ENCODE results near the gene HIVEP2.

HIVEP2 gene

DNA sequence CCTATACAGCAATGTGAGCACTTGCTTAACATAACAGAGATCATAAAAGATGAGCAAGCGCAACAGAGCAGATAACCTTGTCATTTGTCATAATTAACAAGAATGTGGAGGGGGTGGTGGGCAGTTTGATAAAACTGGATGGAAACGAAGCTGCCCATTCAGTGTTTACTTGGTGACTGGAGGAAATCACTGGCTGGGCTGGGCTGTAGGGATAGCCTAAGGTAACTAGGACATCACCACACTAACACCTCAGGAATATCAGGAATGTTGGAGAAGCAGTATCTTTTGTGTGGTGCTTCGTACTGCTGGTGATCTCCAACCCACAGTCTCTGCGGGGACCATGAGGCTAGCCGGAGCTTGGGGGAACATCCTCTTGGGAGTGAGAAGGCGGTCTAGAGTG is 218.4 kb downstream of the HIVEP2 start:
- no peak for DNase-seq

DNA sequence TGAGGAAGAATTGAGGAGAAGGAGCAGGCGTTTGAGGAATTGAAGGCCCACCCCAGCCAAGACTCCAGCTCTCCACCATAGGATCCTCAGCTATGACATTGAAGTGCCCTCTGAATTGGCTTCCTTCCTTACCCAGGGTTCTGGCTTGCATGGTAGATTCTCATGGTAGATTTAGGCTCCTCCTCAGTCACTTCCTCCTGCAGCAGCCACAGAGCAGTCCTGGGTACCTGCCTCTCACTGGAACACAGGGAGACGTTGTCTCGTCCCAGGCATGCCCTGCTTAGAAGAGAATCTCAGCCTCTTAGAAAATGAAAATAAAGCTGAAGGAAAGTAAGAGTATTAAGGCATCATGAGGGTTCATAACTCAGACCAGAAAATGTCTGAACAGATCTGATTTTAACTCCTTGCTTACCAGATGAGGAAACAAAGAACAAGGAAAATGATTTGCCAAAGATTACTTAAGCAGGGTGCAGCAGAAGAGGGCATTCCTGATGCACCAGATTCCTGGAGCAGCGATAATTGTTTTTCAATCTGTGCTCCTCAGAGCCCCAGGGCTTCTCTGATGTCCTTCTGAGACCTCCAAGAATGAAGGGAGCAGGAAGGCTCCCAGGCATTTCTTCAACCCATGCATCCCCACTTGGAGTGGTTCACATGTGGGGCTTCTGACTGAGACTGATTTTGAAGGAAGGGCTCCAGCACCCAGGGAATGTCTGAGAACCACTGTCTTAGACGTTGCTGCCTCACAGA is 219.8 kb downstream of the HIVEP2 start:
- no peak for DNase-seq

DNA sequence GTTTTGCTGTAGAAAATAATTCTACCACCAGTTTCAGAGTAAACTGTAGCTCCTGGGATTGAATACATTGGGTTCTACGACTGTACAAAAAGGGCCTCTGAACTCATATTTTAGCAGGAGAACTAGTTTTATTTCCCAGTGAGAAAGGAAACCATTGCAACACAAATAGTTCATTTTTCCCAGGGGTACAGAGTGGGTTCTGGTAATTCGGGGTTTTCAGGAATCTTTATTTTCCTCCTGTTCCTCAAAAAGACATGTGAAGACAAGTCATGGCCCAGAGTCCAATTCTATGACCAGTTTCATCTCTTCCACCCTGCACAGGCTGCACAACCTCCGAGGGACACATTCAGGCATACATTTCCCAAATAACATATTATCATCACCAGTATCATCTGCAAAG is 222.1 kb downstream of the HIVEP2 start:
- DNase-seq: no peak

DNA sequence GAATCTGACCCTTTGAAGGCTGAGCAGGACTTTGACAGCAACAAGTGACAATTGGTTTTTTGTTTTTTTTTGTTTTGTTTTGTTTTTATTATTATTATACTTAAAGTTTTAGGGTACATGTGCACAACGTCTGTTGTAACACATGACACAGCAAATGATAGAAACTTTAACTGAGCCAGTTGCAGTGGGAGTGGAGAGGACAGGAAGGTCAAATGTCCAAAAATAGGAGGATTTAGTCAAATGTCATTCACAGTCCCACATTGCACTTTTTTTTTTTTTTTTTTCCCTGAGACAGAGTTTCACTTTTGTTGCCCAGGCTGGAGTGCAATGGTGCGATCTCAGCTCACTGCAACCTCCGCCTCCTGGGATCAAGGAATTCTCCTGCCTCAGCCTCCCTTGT is 223.0 kb downstream of the HIVEP2 start:
- no peak for DNase-seq

DNA sequence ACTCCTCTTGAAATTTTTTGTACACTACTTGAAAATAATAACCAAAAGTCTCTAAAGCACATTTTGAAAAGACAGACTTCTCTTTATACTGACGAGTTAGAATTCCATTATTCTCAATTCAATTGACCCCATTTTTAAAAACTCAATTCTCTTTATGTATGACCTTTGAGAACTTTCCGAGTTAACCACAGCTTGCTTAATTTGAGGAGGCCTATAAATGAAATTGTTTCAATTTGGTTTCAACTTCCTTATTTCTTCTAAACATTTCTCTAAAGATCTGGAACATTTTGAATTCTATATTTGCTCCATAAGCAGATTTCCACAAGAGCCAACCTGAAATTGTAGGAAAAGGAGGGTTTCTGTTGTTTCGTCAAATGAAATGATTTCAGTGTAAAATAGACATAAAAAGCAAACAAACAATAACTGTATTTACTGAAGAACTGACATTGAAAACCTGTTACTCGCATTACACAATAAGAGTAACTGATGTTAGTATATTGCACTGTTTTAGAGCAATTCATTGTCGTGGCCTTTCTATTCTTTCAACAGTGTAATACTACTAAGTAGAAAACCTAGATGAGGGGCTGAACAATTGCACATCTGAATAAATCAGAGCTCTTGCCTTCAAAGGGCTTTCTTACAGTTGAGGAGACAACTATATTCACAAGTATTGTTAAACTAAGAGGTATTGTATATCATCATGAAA is 223.6 kb downstream of the HIVEP2 start:
- DNase-seq: no peak

DNA sequence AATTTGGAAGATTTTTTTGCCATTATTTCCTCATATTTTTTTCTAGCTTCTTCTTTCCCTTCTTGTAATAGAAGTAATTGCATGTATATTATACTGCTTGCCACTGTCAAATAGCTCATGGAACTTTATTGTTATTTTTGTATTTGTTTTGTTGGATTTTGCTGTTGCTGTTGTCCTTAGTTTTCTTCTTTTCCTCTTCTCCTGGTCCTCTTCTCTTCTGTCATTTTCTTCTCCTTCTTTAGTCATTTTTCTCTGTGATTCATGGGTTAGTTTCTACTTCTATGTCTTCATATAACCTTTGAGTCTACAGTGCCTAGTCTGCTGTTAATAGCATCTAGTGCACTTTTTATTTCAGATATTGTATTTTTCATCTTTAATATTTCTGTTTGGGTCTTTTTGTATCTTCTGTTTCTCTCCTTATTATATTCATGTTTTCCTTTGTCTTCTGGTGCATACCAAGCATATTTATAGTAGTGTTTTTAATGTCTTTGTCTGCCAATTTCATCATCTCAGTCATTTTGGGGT is 226.2 kb downstream of the HIVEP2 start:
- DNase-seq: no peak

DNA sequence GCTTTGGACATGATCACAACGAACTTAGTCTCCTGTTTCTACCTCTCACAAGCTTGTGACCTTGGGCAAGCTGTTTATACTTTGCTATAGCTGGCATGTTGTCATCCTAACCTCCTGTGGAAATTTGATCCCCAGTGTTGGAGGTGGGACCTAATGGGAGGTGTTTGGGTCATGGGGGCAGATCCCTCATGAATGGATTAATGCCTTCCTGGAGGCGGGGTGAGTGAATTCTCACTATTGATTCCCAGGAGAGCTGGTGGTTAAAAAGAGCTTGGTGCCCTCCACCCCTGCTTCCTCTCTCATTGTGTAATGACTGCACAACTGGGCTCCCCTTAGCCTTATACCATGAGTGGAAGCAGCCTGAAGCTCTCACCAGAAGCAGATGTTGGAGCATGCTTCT is 228.9 kb downstream of the HIVEP2 start:
- DNase-seq: no peak

DNA sequence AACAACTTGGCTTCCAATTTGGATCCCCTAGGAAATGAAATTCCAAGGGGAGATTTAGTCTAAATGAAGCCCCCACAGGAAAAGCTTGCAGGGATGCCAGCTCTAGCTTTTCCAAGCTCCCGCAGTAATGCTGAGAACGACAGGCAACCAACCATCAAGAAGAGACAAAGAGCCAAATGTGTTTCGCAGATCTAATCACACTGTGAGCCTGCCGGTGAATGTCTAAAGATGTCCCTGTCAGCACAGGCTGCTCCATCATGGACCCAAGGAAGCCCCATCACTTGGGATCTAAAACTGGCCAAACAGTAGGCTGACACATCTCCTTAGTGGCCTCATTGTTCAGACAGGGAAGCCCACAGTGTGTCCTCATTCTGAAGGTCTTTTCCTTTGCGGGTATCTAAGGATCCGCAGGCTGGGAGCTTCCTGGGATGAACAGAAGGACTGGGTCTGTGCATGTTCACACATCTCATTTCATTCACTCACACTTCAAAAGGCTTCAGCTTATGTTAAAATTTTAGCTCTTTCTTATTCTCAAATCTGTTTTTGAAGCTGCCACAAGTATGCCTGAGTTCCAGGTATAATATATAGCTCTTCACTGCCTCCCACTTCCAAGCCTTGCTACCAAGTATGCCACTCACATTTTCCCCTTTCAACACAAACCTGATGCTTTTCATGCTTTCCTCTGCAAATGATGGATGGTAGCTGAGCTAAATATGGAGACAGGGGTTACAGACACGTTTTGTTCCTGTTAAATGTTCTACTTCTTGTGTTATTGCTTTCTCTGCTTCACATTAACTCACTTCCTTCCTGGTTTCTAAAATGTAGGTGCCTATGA is 229.8 kb downstream of the HIVEP2 start:
- DNase-seq: no peak

DNA sequence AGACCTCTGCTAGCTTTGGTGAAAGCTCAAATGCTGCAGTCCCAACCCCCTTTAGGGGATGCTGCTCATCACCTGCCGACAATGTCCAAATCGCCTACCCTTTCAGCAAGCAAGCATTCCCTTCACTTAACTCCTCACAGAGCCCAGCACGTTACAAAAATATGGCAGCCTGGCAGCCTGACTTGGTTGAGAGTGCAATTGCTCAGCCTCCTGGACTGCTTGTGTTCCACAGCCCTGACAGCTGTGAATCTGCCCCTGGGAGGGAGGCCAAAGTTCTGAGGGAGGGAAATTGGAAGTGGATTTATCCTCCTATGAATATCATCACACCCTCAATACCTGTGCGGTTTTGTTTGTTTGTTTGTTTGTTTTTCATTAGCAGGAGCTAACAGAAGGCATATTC is 231.0 kb downstream of the HIVEP2 start:
- DNase-seq: no peak

DNA sequence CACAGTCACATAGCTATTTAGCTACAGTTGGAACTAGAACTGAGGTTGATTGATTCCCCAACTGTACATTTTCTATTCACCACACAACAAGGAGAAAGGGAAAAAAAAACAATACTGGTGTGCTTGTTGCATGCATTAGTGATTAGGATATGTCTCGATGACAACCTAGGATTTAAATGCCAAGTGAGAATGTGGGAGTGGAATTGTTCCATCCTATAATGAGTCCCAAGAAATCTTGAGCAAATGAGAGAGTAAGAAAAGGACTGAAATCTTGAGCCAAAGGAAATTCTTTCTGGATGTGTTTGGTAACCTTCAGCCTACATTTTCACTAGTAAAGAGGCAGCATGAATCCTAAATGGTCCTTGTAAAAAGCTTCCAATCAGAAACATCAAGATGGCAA is 232.7 kb downstream of the HIVEP2 start:
- no peak for DNase-seq

DNA sequence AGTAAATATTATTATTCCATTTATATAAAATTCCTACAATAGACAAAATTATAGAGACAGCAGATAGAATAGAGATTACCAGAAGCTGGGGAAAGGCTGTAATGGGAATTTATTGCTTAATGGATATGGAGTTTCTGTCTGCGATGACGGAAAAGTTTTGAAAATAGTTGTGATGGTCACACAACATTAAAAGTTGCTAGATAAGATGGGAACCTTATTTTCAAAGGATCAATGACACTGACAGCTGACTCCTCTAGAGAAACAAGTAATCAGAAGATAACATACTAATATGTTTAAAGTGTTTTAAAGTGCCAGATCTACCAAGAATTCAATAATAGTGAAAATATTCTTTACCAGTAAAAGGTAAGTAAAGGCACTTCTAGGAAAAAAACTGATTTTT is 236.3 kb downstream of the HIVEP2 start:
- no peak for DNase-seq

DNA sequence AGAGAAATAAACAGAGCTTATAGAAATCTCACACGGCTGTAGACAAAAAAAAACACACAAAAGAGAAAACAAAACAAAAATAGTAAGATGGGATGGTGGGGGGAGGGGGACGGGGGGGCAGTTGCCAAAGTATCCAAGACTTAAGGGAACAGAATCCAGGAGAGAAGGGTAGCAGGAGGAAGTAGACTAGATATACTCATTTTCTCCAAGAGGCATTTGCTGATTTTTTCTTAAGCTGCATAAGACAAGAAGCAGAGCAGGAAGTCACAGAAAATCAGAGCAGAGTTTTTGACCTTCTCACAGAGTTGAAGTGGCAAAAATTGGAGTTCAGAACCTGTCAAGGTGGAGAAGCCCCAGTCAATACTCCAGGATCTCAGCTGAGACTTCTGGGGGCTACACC is 237.7 kb downstream of the HIVEP2 start:
- DNase-seq: no peak

DNA sequence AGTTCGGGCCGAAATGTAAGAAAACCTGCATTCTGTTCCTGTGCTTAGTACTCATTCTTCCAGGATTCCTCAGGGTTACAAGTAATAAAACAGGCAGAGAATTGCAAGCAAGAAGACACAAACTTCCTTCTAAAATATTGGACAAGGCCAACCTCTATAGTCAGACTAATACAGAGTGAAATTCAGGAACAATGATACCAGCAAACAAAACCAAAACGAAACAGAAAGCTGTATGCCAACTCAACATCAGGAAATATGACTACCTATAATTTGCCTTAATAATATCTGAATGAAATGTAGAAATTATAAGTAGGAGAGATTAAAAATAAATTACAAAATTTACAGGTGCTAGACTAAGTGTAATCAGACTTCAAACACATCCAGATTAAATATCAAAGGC is 238.8 kb downstream of the HIVEP2 start:
- no peak for DNase-seq

DNA sequence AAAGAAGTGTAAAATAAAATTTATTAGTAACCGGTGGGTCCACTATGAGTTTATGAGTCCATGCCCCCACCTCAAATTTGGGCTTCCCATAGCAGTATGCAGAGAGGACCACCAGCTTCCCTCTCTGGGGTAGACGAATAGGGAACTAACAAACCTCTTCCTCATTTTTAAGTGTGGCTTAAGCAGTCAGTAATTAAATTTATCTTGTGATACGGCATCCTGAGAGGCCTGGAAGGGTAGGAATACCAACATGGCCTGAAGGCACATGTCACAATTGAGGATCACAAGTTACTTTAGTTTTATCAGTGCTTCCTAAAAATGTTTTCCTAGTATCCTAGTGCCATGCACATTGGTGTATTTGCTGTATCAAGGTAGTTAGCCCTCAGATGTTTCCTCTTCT is 239.9 kb downstream of the HIVEP2 start:
- DNase-seq: no peak

DNA sequence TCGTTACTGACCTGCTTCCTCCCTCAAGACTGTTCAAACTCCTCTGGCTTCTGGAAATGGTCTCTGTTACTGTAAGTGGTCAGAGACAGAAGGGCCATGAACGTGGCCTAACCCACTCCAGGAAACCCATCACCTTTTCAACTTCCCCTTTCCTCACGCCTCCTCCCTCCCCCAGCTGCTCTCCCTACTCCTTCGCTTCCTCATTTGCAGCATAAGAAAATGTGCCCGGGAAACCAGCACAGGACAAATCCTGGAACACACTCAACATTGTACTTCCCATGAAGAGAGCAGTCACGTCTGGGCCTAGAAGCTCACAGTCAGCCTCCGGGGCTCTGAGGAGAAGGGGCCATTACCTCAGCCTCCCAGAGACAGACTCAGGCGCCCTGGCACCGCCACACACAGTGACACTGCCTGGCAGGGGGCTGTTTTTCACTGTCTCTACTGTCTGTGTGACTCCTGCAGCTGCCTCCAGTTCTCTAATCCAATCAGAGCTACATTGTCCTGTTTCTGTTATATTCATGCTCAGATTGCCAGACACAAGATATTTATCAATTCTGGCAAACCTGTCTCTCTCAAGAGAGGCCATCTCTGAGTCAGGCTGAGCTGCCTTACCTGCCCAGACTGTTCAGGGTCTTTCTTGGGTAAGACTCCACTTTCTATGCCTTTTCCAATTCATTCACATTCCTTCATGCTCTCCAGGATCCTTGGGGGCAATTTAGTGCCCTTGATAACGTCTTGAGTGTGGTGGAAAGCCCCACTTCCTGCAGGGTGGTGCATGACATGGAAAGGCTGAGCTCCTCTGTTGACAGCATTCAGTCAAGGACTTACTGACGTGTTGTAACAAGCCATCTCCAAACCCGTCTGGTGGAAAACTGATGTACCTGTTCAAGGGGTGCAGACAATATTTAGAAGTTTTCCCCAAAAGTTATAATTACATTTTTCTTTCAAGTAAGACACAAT is 242.2 kb downstream of the HIVEP2 start:
- no peak for DNase-seq
